NCI-H524 treated with DMSO at 0.1 percent for 48 hours (cell line): Measurements from ENCODE around the gene CCDC7.
"Not testable (repeated sequence)": the region's sequence is repeated elsewhere in the genome, so short reads cannot be mapped to it uniquely, and the experiment has no call there.

Experiments used
- DNase-seq: peaks from one replicate; lab custom pipeline; 2025; lab: John Stamatoyannopoulos, UW

CCDC7 gene

DNA sequence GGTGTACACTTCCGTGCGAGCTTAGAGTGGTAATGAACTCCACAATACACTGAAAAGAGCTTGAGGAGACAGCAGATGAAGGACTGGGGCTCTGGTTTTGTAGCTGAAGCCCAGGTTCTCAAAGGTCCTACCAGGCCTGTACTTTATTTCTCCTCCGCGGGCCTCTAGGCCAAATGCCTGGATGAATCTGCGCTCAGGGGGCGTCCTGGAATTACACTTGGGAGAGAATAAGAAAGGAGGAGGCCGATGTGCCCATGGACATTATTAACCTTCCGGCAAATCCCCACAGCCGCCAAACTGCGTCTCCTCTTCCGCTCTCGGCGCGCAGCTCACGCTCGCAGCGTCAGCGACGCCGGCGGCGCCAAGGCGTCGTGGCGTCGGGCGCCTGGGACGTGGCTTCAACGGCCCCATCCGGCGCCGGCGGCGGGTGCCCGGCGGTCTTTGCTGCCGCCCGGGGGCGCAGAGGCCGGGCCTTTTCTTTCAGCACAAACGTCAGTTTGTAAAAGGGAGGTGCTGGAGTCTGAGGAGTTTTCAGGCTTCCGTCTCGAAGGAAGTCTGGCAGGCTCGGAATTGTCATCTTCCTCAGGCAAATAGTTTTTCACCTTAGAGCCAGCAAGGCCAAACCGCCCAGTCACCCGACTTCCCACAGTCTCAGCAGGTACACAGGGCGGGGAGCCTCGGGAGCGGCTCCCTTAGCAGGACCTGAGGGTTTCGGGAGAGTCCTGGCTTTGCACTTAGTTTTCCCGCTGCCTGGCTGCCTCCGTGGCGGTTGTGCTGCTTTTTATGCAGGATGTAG lies at the start of gene CCDC7:
Gene CCDC7 (plus strand): TSS at position 401 of the 796 bp plus-strand sequence. CDS start 5,503 bp downstream, outside the sequence.
- no peak for DNase-seq

DNA sequence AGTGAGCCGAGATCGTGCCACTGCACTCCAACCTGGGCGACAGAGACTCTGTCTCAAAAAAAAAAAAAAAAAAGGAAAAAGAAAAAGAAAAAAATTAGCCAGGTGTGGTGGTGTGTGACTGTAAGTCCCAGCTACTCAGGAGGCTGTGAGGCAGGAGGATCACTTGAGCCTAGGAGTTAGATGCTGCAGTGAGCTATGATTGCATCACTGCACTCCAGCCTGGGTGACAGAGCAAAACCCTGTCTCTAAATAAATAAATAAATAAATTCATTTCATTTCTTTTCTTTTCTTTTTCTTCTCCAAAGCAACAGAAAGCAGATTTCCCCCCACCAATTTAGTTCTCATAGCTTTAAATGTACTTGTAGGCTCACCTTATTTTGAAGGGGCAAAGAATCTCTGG lies 48.8 kb upstream of the CCDC7 start:
- not testable (repeated sequence) for DNase-seq

DNA sequence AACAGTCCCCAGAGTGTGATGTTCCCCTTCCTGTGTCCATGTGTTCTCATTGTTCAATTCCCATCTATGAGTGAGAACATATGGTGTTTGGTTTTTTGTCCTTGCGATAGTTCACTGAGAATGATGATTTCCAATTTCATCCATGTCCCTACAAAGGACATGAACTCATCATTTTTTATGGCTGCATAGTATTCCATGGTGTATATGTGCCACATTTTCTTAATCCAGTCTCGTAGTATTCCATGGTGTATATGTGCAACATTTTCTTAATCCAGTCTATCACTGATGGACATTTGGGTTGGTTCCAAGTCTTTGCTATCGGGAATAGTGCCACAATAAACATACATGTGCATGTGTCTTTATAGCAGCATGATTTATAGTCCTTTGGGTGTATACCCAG lies 46.2 kb upstream of the CCDC7 start:
- not testable (repeated sequence) for DNase-seq

DNA sequence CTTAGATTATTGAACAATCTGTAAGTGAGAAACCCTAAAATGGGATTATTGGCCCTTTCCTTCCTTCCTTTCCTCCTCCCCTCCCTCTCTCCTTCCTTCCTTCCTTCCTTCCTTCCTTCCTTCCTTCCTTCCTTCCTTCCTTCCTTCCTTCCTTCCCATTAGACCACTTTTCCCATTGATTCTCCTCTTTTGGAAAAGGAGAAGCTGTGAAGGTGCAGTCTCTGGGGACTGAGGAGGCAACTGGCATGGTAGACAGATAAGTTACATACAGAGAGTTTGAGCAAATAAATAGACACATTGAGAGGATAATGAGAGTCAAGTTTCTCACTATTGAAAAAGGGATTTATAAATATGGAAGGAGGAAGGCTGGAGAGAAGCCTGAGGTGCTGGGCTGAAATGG lies 45.0 kb upstream of the CCDC7 start:
- no peak for DNase-seq

DNA sequence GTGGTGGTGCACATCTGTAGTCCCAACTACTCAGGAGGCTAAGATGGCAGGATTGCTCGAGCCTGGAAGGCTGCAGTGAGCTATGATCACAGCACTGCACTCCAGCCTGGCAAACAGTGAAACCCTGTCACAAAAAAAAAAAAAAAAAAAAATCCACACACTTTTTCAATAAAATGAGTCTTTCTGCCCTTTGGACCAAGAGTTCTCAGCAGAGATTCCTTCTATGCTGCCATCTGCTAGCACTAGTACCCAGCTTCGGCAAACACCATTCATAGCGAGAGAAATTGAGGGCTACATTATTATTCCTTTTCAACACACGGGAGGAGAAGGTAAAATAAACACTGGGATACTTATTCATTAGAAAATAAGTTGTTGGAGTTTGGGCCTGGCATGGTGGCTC lies 43.4 kb upstream of the CCDC7 start:
- no peak for DNase-seq

DNA sequence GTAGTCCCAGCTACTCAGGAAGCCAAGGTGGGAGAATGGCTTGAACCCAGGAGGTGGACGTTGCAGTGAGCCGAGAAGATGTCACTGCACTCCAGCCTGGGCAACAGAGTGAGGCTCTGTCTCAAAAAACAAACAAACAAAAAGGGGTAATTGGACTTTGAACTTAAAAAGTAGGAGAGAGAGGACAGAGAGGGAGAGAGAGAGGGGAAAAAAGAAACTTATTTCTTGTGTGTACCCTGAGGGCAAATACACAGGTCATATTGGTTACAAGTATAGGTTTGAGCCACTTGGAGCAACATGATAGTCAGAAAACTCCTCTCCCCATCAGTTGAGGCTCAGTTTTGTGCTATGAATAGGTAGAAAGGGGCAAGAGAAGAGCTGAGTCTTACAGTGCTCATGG lies 42.8 kb upstream of the CCDC7 start:
- no peak for DNase-seq

DNA sequence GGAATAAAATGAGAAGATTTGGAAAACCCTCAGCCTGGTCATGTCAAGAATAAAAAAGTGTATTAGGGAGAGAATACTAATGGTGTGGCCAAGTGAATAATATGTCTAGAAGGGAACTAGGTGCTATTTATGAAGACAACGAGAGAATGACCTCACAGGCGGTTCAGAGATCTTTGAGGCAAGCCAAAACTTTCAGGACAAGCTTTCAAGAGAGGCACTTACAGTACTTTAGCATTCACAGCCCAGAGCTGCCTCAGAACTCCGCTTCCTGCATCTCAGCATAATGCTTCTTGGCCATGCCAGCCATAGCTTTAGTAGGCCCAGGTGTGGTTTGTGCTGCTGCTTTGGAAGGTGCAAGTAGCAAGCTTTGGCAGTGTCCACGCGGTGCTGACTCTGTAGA lies 37.2 kb upstream of the CCDC7 start:
- no peak for DNase-seq

DNA sequence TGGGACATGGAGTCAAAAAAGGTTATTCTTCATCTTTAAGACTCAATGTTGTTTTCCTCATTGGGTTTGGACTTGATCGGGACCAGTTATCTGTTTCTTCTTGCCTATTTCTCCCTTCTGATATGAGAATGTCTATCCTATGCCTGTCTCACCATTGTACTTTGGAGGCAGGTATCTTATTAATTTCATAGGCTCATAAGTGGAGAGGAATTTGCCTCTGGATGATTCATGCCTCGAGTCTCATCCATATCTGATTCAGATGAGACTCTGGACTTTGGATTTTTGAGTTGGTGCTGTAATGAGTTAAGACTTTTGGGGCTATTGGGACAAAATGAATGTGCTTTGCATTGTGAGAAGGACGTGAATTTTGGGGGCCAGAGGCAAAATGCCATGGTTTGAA lies 36.2 kb upstream of the CCDC7 start:
- DNase-seq, result no peak

DNA sequence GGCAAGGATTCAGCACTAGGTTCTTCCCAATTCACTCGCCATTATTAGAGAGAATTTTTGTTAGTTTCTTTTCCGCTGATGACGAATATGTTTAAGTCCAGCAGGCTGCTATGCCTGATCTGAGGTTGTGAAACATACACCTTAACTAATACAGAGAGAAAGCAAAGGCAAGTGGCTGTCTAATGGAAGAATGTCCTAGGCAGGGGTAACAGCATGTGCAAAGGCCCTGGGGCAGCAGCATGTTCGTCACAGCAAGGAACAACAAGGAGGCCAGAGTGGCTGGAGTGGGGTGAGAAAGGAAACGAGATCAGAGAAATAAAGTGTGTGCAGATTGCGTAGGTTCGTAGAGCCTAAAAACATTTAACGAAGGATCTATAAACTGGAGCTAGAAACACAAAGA lies 35.4 kb upstream of the CCDC7 start:
- DNase-seq, result no peak

DNA sequence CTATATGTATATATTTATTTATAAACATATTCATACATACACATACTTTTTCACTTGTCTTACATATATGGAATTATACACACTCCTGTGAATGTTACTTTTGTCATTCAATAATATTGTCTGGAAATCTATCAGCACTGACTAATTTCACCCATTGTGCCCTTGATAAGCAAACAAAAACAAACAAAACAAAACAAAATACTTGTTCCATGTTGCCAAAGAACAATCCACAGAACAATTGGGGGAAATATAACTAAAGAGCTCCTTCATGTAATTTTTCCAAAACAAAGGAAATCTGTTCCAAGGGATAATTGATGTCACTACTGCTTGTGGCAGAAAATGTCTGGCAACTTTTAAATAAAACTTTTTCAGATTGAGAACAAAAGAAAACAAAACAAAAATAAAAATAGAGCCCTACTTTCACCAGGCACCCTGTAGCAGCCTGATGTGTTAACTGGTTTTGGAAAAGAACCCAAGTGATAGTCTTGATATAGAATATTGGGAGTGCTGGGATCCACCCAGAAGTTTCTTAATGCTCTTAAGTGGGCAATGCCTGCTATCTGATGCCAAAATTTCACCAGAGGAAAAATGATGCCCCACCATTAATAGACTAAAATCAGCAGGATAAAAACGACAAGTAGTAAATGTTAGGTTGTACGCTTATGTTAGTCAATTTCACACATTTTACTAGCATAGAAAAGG lies 34.0 kb upstream of the CCDC7 start:
- no peak for DNase-seq

DNA sequence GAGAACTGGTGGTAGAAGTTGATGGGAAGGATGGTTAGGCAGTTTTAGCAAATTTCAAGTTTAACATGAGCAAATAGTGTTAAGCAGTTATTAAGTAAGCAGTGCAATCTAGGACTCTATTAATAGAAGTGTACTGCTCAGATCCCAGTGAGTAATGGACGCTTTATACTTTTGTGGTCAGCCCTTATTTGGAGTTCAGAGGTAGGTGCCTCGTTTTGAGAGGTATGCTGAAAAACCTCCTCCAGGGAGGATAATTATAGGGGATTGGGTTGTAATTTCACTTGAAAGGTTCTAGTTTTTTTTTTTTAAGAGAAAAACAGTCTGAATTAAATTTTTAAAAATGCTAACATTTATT lies 33.5 kb upstream of the CCDC7 start:
- DNase-seq, result no peak

DNA sequence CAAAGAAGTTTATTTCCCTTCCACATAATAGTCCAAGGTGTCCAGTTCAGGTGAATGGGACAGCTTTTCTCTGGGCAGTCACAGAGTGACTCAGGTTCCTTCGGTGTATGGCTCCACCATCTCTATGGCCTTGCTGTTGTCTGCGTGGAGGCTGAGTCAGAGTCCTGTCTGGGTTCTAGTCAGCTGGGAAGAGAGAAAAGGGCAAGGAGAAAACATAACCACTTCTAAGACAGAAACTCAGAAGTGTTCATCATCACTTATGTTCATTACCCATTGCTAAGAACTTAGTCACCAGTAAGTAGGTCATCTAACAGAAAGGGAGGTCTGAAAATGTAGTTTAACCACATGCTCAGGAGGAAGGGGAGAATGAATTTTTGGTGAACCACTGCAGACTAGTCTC lies 32.4 kb upstream of the CCDC7 start:
- no peak for DNase-seq

DNA sequence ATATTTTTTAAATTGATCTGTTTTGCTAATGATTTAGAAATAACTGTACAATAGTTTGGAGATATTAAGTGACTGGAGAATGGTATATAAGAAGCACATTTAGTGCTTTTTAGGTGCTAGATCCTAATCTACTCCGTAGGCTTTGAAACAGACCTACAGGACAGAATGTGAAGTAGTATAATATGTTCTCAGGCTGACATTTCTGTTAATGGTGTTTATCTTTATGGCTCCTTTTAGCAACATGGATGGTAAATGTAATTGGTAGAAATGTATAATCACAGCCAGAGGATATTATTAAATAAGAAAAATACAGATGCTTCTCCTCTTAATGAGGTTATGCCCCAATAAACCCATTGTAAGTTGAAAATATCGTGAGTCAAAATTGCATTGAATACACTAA lies 30.6 kb upstream of the CCDC7 start:
- DNase-seq, result no peak

DNA sequence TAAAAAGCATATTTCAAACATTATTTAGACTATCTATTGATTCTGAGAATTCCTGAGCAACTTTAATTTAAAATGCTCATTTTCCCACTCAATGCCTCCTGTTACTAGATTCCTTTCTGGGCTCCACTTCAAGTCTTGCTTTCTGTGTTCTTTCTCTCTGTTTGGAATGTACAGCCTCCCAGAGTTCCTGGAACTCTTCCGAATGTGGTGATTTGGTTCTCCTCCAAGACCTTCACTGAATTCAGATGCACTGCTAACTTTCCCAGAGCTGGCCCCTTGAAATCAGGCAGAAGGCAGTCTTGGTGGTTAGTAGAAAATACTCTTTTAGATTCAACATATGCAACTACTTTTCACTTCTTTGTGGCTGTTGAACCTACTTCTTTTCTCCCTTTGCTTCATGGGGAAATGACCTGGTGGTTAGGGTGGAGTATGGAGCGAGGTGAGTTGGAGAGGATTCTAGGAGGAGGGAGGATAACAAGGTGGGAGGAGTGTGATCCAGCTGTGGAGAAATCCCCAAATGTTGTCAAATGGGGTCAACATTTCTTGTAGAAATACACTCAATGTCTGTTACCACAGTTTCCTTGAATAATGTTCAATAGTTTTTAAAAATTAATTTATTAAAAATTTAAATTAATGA lies 27.9 kb upstream of the CCDC7 start:
- no peak for DNase-seq

DNA sequence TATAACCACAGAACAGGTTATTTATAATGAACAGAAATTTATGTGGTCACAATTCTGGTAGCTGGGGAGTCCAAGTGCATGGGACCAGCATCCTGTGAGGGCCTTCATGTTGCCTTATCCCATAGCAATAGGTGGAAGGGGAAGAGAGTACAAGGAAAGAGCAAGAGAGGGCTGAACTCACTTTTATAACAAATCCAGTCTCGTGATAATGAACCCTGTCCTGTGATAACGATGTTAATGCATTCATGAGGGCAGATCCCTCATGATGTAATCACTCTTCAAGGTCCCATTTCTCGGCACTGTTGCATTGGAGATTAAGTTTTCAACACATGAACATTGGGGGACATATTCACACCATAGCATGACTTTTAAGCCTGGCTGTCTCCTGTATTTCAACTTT lies 27.4 kb upstream of the CCDC7 start:
- no peak for DNase-seq

DNA sequence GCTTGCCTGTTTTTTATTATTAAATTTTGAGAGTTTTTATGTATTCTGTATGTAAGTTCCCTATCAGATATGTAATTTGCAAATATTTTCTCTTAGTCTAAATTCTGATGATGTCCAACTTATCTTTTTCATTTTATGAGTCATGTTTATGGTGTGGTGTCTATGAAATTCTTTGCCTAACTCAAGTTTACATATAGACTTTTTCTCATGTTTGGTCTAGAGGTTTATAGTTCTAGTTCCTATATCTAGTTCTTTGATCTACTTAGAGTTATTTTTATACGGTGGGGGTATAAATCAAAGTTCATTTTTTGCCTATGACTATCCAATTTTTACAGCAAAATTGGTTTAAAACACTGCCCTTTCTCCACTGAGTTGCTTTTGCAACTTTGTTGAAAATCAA lies 26.3 kb upstream of the CCDC7 start:
- no peak for DNase-seq

DNA sequence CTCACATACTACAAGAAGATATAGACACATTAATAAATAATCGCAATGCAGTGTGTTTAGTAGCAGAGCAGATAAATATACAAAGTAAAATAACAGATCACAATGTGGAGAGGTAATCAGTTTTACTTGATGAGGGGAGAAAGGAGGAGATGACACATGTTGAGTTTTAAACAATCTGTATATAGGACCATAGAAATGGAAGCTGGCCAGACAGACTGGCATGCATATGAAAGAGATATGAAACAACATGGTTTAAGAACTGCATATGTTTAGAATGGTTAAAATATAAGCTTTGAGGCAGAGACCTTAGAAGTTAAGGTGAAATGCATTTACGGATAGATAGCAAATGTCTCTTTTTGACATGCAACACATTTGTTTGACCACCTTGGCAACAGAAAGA lies 19.8 kb upstream of the CCDC7 start:
- DNase-seq, result no peak

DNA sequence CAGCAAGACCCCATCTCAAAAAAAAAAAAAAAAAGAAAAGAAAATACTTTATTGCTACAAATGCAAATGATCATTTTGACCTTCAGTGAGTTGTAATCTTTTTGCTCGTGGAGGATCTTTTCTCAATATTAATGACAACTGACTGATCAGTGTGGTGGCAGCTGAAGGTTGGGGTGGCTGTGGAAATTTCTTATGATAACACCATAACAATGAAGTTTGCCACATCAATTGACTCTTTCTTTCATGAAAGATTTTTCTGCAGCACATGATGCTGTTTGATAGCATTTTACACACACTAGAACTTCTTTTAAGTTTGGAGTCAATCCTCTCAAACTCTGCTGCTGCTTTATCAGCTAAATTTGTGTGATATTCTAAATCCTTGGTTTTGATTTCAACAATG lies 12.4 kb upstream of the CCDC7 start:
- DNase-seq, result no peak

DNA sequence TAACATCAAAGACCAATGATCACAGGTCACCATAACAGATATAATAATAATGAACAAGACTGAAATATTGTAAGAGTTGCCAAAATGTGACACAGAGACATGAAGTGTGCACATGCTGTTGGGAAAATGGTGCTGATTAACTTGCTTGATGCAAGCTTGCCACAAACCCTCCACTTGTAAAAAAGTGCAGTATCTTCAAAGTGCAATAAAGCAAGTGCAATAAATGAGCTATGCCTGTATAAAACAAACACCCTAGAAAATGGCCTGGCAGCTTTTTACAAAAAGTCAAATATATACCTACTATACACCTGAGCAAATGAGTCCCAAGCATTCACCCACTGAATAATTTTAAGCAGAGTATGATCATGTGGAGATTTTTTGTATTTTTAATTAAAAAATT lies 9.7 kb upstream of the CCDC7 start:
- no peak for DNase-seq

DNA sequence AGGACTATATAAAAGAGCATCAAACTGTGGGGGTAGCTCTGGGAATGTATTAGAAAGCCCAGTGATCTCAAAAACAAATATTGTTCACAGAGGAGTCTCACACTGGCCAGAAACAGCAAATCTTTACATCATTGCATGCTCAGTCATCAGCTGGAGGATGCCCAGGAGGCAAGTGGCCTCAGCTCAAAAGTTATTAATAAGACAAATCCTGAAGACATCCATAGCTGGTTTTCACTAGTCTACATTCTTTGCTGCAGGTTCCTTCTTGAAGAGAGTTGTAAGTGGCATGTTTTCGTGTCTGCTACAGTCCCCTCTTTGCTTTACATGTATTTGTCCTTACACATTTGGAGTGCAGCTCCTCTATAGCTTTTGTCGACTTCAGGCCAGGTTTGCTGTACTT lies 8.6 kb upstream of the CCDC7 start:
- DNase-seq, result no peak

DNA sequence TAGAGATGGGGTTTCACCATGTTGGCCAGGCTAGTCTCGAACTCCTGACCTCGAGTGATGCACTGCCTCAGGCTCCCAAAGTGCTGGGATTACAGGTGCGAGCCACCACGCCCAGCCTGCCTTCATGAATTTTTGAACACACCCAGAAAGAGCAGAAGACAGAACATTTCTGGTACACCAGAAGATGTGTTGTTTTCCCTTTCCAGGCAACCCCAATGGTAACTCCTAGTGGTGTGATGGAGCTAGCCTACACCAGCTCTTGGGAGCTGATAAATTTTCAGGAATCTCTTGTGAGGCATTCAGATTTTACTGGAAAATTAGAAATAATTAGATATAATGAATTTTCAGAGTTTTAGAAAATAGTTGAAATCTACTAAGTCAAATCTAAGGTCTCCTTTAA lies 904 bp upstream of the CCDC7 start:
- no peak for DNase-seq

DNA sequence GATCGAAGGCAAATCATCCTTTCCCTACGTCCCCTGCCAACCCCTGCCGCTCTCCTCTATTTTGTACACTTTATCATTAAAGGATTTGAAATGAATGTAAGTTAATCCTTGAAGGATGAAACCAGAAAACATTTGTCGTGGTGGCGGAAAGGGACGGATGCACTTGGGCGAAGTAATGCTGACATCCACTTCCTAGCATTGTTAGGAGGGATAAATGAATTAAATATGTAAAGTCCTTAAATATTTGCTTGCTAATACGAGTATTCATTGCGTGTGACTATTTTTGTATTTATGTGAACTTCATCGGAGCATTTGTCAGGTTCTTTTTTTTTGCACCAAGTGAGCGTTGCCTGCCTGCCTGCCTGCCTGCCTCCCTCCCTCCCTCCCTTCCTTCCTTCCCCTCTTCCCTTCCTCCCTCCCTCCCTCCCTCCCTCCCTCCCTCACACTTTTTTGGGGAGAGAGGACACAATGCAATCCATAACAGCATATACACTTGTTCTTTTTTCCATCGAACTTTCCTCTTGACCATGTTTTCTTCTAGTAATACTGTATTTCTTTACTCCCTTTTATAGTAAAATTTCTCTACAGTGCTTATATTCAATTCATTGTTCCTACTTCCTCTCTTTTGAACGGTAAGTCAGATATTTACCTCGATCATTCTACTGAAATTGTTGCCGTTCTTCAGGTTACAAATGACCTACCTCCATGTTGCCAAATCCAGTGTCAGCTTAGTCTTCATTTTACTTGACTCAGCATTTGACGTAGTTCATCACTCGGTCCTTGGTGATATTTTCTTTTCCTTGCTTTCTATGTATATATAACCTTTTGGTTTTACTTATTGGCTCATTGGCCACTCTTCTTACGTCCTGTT lies 831 bp downstream of the CCDC7 start:
- no peak for DNase-seq
